Mesothelial cell of epicardium (in vitro differentiated cells): ENCODE measurements around the gene PTPRN2. TPM values are rescaled to one million over a fixed set of nuclear protein-coding genes. Genes with fewer than 3 reads are reported as not detected.
"Not testable (repeated sequence)": the region's sequence is repeated elsewhere in the genome, so short reads cannot be mapped to it uniquely, and the experiment has no call there.

Source experiments
- DNase-seq, 2 experiments: peaks; one replicate each; pipeline ENCODE4 v3.0.0; 2021; ENCODE audit warnings: low spot score in 2 of 2; ENCODE audit not compliant: unreplicated experiment in 2 of 2
- H3K27ac Mint-ChIP-seq: 2 replicates; pipeline ENCODE4 v1.8.0; 2021; ENCODE audit warnings: mixed read lengths
- H3K27me3 Mint-ChIP-seq: 2 replicates; pipeline ENCODE4 v1.8.0; 2021; ENCODE audit warnings: low read depth, mixed read lengths
- H3K36me3 Mint-ChIP-seq: 2 replicates; pipeline ENCODE4 v1.8.0; 2021; ENCODE audit warnings: mixed read lengths
- H3K4me1 Mint-ChIP-seq: 2 replicates; pipeline ENCODE4 v1.8.0; 2021; ENCODE audit warnings: mixed read lengths
- H3K4me3 Mint-ChIP-seq: 2 replicates; pipeline ENCODE4 v1.8.0; 2021; ENCODE audit warnings: mild to moderate bottlenecking, moderate library complexity, mixed read lengths
- H3K9me3 Mint-ChIP-seq: 2 replicates; pipeline ENCODE4 v1.8.0; 2021; ENCODE audit warnings: mixed read lengths
- total RNA-seq: library from RNA; stranded (reverse); gene quantifications from 3 replicates; pipeline ENCODE4 v1.2.1, GENCODE V29; 2021
- TF ChIP-seq, protein P1 (sequence below): fragments of 200-600 bp; sonication (generic); IDR thresholded peaks from one replicate; pipeline ENCODE4 v1.5.0; 2021; ENCODE audit warnings: antibody characterized with exemption; ENCODE audit not compliant: unreplicated experiment

The PTPRN2 gene
- total RNA-seq, 1 donor from 2014 or later = 2.2 TPM

DNA sequence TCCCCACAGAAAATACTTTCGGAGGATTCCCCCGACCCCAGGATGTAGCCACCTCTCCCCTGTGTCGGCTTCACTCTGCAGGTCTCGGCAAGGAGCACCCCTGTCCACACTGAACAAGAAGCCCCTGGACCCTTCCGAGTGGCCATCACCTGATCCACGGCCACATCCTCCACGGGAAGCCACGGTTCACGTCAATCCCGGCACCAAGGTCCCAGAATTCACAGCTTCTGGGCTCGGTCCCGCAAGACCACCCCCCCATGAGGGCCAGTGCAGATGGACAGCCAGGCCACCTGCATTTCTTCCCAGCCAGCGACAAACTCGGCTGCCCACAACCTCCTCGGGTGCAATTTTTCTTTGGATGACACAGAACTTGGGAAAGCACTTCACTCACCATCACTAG lies 199.6 kb downstream of the PTPRN2 start:
- DNase-seq = no peak
- Mint-ChIP-seq H3K36me3 (no peaks in the 10 kb centered on the region), H3K27me3 (peaks cover 32% of the 10 kb centered on the region), H3K4me3 (no peak overlapping the region), H3K27ac (no peak overlapping the region), H3K4me1 (no peaks in the 10 kb centered on the region), H3K9me3 (no peaks in the 10 kb centered on the region)
- TF ChIP-seq, protein P1, sequence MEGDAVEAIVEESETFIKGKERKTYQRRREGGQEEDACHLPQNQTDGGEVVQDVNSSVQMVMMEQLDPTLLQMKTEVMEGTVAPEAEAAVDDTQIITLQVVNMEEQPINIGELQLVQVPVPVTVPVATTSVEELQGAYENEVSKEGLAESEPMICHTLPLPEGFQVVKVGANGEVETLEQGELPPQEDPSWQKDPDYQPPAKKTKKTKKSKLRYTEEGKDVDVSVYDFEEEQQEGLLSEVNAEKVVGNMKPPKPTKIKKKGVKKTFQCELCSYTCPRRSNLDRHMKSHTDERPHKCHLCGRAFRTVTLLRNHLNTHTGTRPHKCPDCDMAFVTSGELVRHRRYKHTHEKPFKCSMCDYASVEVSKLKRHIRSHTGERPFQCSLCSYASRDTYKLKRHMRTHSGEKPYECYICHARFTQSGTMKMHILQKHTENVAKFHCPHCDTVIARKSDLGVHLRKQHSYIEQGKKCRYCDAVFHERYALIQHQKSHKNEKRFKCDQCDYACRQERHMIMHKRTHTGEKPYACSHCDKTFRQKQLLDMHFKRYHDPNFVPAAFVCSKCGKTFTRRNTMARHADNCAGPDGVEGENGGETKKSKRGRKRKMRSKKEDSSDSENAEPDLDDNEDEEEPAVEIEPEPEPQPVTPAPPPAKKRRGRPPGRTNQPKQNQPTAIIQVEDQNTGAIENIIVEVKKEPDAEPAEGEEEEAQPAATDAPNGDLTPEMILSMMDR = no peak

DNA sequence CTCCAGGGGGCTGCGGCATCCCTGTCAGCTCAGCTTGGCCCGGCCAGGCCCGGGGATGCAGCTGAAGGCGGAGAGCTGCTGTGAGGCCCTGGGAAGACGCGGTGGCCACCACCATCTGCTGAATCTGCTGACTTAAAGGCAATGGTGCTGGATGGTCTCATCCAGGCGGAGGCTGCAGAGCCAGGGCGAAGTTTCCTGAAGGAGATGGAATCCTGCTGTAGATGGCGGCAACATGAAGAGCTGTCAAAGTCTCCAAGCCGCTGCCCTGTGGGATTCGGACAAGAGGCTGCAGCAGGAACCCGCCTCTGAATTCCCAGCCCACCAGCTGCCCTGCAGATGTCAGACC lies 200.1 kb downstream of the PTPRN2 start:
- Mint-ChIP-seq H3K36me3 (no peaks in the 10 kb centered on the region), H3K4me1 (no peaks in the 10 kb centered on the region), H3K27me3 (peaks cover 32% of the 10 kb centered on the region), H3K9me3 (no peaks in the 10 kb centered on the region), H3K4me3 (no peak overlapping the region), H3K27ac (no peak overlapping the region)
- DNase-seq = no peak
- TF ChIP-seq, protein P1 = no peak

DNA sequence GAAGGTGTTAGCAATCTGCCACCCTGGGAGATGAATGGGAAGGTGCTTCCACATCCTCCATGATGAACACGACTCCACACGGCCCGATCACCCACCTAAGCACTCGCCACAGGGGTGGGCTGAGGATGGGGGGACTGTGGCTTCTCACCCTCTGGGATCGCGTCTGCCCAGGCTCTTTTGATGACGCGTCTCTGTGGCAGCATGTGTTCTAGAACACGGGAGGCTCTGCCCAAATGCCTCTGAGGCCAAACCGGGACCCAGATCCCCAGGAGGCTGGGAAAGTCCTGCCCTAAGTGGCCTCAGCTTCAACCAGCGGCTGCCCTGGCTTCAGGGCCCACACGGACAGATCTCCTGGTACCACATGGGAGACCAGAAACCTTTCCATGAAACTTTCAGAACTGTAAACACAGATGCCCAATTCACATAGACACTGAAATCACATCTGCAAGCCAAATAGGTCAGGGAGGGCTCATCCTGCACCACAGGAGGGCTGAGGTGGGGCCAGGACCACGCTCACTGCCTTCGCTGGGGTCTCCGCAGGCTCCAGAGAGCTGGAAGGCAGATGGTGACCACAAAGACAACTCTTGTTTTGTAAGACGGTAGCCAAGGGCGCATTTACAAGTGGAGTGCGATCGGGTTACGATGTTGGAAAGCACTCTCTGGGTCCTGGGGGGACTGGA lies 200.6 kb downstream of the PTPRN2 start:
- H3K4me1 Mint-ChIP-seq = no peaks in the 10 kb centered on the region

DNA sequence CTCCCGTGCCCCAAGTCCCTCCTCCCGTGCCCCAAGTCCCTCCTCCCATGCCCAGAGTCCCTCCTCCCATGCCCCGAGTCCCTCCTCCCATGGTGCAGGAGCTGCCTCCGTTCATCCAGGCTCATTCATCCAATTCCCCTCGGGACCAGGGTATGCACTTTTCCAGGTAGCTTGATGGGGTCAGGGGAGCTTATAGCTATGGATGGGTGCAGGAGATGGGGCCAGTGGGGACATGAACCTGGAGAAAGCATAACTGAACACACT lies 201.3 kb downstream of the PTPRN2 start:
- Mint-ChIP-seq H3K4me3 (no peak overlapping the region), H3K4me1 (no peaks in the 10 kb centered on the region), H3K27ac (no peak overlapping the region), H3K36me3 (no peaks in the 10 kb centered on the region), H3K27me3 (peaks cover 32% of the 10 kb centered on the region), H3K9me3 (peaks cover 6% of the 10 kb centered on the region)
- DNase-seq = no peak
- TF ChIP-seq, protein P1 = no peak

More for the DNA sequence above, 200.6 kb downstream of the PTPRN2 start:
- no peak overlapping the region for H3K27ac Mint-ChIP-seq
- peaks cover 32% of the 10 kb centered on the region for H3K27me3 Mint-ChIP-seq
- H3K9me3 Mint-ChIP-seq = no peaks in the 10 kb centered on the region
- no peak for DNase-seq
- TF ChIP-seq, protein P1 = no peak
- H3K4me3 Mint-ChIP-seq = no peak overlapping the region
- H3K36me3 Mint-ChIP-seq = no peaks in the 10 kb centered on the region

DNA sequence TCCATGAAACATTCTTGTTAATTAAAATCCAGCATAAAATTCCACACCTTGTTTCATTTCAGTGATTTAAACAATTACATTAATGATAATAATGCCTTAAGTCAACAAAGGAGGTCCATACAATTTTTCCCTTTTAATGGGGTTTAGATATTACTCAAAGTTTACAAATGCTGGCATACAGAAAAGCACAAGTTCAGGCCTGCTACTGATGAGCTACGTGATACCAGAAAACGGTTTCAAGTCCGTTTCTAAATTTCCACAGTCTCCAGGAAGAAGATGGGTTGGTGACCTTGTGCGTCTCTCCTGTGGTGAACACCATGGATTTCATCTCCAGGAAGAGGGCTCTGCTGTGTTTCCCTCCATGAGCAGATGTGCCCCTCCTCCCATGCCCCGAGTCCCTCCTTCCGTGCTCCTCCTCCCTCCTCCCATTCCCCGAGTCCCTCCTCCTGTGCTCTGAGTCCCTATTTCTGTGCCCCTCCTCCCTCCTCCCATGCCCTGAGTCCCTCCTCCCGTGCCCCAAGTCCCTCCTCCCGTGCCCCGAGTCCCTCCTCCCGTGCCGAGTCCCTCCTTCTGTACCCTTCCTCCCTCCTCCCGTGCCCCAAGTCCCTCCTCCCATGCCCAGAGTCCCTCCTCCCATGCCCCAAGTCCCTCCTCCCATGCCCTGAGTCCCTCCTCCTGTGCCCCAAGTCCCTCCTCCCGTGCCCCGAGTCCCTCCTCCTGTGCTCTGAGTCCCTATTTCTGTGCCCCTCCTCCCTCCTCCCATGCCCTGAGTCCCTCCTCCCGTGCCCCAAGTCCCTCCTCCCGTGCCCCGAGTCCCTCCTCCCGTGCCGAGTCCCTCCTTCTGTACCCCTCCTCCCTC lies 201.9 kb downstream of the PTPRN2 start:
- peaks cover 32% of the 10 kb centered on the region for H3K27me3 Mint-ChIP-seq
- H3K27ac Mint-ChIP-seq, DNase-seq, H3K4me1 Mint-ChIP-seq, H3K4me3 Mint-ChIP-seq, H3K36me3 Mint-ChIP-seq: not testable (repeated sequence)
- peaks cover 10% of the 10 kb centered on the region for H3K9me3 Mint-ChIP-seq

DNA sequence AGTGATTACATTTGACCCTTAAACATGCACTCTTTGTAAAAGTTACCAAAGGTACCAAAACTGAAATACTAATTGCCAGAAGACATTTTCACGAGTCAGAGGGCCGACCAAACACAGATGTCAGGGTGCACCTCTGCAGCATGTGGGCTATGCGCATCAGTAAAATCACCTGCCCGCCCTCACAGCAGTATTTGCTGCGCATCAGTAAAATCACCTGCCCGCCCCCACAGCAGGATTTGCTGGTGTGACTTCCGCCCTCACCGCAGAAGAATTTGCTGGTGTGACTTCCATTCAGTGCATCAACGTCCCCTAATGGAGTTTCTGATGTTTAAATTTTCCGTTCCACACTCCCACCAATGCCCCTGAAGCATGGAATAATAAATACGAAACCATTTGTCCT lies 202.9 kb downstream of the PTPRN2 start:
- H3K4me3 Mint-ChIP-seq = no peak overlapping the region
- peaks cover 19% of the 10 kb centered on the region for H3K9me3 Mint-ChIP-seq
- H3K27me3 Mint-ChIP-seq = peaks cover 29% of the 10 kb centered on the region
- TF ChIP-seq, protein P1 = no peak
- H3K4me1 Mint-ChIP-seq = no peaks in the 10 kb centered on the region
- no peaks in the 10 kb centered on the region for H3K36me3 Mint-ChIP-seq
- no peak for DNase-seq
- no peak overlapping the region for H3K27ac Mint-ChIP-seq
